GM12891 (cell line): ENCODE data around the gene TRA2B. TPM values are rescaled to one million over a fixed set of nuclear protein-coding genes. Genes with fewer than 3 reads are reported as not detected.
A peak's percentile ranks its signal among the peaks of the same experiment; 100 is the strongest.

ENCODE experiments used
- DNase-seq: peaks from one replicate; pipeline ENCODE4 v3.0.0; 2011; ENCODE audit warnings: low spot score; ENCODE audit not compliant: insufficient read length
- FAIRE-seq: peaks from 2 replicates; lab custom pipeline; 2011; peaks lifted over from hg19 to GRCh38; lab: Jason Lieb, UNC
- PAX5 ChIP-seq: IDR thresholded peaks from 2 replicates; pipeline ENCODE4 v1.6.1; 2011; ENCODE audit warnings: low read length, moderate library complexity, mild to moderate bottlenecking; ENCODE audit not compliant: insufficient read depth, severe bottlenecking
- POLR2A ChIP-seq: IDR thresholded peaks from 2 replicates; pipeline ENCODE4 v1.6.1; 2011; ENCODE audit warnings: low read depth, low read length, control low read depth
- POLR2AphosphoS5 ChIP-seq: IDR thresholded peaks from 2 replicates; pipeline ENCODE4 v1.6.1; 2011; ENCODE audit warnings: low read depth, low read length, control low read depth
- POU2F2 ChIP-seq: IDR thresholded peaks from 2 replicates; pipeline ENCODE4 v1.6.1; 2011; ENCODE audit warnings: low read depth, mild to moderate bottlenecking, control low read depth, low read length, moderate library complexity
- SPI1 ChIP-seq: IDR thresholded peaks from 2 replicates; pipeline ENCODE4 v1.6.1; 2011; ENCODE audit warnings: low read depth, low read length, control low read depth
- TAF1 ChIP-seq: IDR thresholded peaks from 2 replicates; pipeline ENCODE4 v1.6.1; 2011; ENCODE audit warnings: low read depth, low read length, control low read depth
- polyA plus RNA-seq: library from polyadenylated mRNA; unstranded; fragments of >200 nt; gene quantifications from one replicate; pipeline ENCODE4 v1.2.1, GENCODE V29; 2012; ENCODE audit warnings: low read depth, missing spikeins, inconsistent platforms; ENCODE audit not compliant: missing spikeins

TRA2B gene
- polyA plus RNA-seq = 174 TPM

DNA sequence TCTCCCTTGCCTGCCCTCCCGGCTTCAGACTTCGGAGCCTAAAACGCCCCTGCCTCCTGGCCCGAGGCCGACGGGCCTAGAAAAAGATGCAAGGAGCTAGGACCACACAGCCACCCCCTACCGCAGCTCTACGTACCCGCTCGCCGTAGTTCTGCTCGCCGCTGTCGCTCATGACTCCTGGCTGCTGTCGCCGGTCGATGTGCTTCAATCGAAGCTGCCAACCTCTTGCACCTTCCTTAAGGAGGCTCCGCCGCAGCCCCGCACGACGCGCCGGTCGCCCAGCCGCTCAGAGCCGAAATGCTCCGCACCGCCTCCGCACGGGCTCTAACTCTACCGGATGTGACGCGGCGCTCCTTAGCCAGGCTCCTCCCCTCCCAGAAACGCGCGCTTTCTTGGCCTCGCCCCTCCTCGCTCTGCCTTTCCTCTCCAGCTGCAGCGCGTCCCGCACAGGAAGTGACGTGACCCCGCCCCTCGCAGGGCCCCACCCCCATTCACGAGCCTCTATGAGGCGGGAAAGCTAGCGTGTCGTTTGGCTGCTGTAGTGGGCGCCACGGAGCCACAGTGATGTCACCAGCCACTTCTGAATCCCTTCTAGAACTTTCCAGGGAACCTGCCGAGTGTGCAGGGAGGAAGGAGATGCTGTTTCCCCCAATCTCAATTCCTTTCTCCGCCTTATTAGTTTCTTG lies at the start of gene TRA2B:
TSS of gene TRA2B (minus strand) at position 326 of the 686 bp plus-strand sequence. CDS start at position 172, 154 bp downstream.
- peak; percentile 88 for DNase-seq
- peak; percentile 97 for FAIRE-seq
- TF ChIP-seq PAX5 (no peak), POLR2A (peak; percentile 99), SPI1 (0 out of 2 replicates have a peak, but pooled peaks have one; percentile 31), POLR2AphosphoS5 (peak; percentile 99), POU2F2 (peak; percentile 96), TAF1 (peak; percentile 99)

DNA sequence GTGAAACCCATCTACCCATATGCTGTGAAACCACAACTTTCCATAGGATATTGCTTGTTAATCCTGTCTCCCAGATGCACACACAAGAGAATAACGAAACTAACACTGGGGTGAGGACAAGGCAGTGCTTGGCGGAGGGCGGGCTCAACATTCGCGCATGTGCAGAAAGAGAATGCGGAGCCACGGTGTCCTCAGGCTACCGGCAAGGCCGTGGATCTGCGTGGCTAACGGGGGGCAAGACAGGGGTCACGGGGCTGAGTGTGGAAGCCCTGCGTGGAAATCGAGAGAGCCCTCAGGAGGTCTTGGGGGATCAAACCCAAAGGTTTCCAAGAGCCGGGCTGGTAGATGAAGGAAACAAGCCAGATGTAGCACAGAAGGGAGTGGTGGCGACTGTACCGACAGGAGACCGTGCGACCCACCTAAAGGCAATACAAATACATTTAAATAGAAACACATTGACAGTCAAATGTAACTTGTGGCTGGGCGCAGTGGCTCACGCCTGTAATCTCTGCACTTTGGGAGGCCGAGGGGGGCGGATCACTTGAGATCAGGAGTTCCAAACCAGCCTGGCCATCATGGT lies 48.5 kb upstream of the TRA2B start:
- FAIRE-seq = no peak
- TF ChIP-seq PAX5 (no peak), POLR2A (no peak)
- DNase-seq = no peak

DNA sequence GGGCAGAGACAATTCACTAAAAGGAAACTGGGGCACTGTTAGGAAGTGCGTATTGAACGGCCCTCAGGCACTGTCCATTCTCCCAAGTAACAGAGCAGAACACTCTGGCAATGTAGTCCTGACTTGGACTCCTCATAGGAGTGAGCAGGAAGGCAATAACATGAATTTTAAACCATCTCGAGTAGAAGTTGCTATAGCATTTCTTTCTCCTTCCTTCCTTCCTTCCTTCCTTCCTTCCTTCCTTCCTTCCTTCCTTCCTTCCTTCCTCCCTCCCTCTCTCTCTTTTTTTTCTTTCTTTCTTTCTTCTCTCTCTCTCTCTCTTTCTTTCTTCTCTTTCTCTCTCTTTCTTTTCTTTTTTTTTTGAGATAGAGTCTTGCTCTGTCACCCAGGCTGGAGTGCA lies 46.4 kb upstream of the TRA2B start:
- TF ChIP-seq POLR2AphosphoS5 (no peak), TAF1 (no peak)
- FAIRE-seq (no peak), DNase-seq (no peak)

DNA sequence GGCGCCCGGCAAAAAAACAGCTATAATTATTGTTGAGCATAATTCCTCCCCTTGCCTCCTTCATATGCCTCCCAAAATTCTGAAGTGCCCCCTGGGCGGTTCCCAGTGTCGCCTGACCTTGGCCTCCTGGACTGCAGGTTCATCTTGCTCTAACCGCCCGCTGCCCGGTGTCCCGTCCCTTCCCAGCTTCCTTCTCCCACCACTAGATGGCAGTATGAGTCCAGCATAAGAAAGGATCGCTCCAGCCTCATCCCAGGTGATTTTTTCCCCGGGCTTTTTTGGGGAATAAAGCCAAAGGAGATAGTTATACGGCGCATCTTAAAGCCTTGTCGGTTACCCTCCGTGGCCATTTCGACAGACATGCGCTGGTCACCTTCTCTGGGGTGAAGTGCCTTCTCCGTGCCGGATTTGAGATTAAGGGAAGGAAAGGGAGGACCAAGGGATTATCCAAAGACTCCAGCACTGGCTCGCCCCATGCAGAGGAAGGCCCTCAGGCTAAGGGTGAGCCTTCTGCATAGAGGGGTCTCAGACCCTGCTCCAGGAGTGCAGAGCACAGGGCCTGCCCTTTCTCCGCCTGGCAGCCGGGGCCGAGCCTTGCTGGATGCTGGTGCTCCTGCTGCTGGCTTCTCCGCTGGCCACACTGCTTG lies 45.8 kb upstream of the TRA2B start:
- DNase-seq = peak; percentile 45
- TF ChIP-seq SPI1 = no peak
- TF ChIP-seq POLR2A = no peak
- no peak for TF ChIP-seq PAX5
- no peak for TF ChIP-seq POU2F2
- TF ChIP-seq POLR2AphosphoS5 = no peak
- TF ChIP-seq TAF1 = no peak
- peak; percentile 76 for FAIRE-seq

DNA sequence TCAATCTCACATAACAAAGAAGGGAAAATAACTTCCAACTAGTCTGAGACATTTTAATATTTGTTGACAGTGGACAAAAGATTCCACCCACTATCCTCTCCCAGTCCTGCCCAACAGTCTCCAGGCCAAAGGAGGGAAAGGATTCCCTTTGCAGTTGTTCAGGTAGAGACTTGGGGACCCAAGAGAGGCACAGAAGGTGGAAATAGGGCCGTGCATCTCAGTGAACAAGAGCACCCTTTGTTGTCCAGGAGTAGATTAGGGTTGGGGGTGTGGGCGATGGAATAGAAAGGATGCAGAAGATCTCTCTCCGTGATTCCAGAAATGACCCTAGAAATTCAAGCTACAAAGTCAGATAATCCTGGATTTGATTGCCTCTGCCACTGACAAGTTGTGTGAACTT lies 44.8 kb upstream of the TRA2B start:
- TF ChIP-seq POLR2A (no peak), PAX5 (no peak), SPI1 (no peak), POU2F2 (no peak), TAF1 (no peak), POLR2AphosphoS5 (no peak)
- FAIRE-seq (no peak), DNase-seq (no peak)

DNA sequence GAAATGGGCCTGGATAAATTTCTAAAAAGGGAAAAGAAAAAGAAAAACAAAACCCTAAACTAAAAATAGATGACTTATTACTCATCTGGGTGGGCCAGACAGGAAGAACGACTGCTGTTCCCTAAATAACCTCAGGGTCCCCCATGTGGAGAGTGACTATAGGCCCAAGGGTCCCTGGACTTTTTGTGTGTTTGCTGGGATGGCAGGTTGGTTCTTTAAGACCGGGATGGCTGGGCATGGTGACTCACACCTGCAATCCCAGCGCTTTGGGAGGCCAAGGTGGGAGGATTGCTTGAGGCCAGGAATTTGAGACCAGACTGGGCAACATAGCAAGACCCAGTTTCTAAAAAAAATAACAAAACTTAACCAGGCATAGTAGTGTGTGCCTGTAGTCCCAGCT lies 43.8 kb upstream of the TRA2B start:
- TF ChIP-seq POU2F2 (no peak), POLR2A (no peak), PAX5 (no peak), SPI1 (no peak), POLR2AphosphoS5 (no peak)
- DNase-seq = no peak
- no peak for FAIRE-seq

DNA sequence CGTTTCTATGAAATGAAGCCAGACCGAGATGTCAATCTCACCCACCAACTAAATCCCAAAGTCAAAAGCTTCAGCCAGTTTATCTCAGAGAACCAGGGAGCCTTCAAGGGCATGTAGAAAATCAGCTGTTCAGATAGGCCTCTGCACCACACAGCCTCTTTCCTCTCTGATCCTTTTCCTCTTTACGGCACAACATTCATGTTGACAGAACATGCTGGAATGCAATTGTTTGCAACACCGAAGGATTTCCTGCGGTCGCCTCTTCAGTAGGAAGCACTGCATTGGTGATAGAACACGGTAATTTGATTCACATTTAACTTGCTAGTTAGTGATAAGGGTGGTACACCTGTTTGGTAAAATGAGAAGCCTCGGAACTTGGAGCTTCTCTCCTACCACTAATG lies 41.9 kb upstream of the TRA2B start:
- DNase-seq (no peak), FAIRE-seq (no peak)
- TF ChIP-seq PAX5 (no peak), POU2F2 (no peak)

DNA sequence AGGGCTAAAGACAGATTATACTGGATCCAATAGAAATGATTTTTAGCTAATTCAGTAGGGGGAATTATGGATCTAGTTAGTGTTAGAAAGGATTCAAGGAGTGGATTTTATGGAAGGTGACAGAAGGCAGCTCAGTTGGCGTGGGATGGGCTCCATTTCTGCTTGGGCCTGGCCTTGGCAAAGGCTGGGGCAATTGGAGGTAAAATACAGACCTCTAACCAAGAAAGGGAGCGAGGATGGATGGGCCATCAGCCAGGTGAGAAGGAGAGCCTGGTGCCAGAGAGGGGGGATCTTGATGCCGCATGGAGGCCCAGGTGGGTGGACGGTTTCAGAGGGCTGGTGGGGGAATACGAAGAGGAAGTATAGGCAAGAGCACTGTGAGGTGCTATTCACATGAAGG lies 40.7 kb upstream of the TRA2B start:
- DNase-seq (no peak), FAIRE-seq (no peak)
- no peak for TF ChIP-seq POLR2AphosphoS5
- no peak for TF ChIP-seq POU2F2
- no peak for TF ChIP-seq TAF1
- TF ChIP-seq PAX5 = no peak
- TF ChIP-seq POLR2A = no peak
- no peak for TF ChIP-seq SPI1

DNA sequence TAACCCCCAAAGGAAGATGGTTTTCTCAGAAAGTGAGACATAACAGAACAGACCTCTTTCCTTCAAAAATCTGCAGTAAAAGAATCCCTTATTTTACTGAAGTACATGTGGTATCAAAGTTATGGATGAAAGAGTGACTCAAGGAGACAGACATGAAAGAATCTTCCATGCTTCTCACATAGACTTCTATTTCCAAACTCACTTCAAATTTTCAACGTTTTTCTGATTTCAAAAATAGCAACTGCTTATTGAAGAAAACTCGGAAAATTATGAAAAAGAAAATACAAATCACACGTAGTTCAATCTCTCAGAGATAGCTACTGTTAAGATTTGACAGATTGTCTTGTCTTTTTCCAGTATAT lies 39.8 kb upstream of the TRA2B start:
- TF ChIP-seq PAX5 (no peak), POLR2A (no peak), POLR2AphosphoS5 (no peak)
- DNase-seq = no peak
- FAIRE-seq = no peak
